ENCODE measurements around the gene TAF1L. TPM values are rescaled to one million over a fixed set of nuclear protein-coding genes. Genes with fewer than 3 reads are reported as not detected.

The TAF1L gene
- total RNA-seq, 1 experiment from 2014 or later, result not detected

DNA sequence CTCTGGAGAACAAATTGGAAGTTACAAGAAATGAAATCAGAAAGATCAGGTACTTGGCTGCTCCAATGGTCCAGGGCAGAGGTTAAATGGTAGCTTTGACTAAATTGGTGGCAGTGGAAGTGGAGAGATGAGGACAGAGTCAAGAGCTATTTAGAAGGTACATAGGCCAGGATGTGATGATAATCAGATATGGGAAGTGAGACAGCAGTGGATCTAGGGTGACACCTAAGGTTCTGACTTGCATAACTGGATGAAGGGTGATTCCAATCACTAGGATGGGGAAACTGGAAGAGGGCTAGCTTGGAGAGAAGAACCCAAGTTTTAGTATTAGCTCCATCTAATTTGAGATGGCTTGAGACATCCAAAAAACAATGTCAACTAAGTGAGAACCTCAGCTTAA, 38.5 kb downstream of the TAF1L start:
- Histone ChIP-seq H3K27ac (ENCODE audit: low read length) (no peak overlapping the region), H3K4me3 (ENCODE audit: low read depth in 2 of 2, low read length in 2 of 2) (no peak overlapping the region), H3K27me3 (ENCODE audit: control insufficient read depth, insufficient read depth, low read length) (no peaks in the 10 kb centered on the region; the same call in 1 of the 2 replicates), H3K36me3 (ENCODE audit: control insufficient read depth, insufficient read depth, low read length) (no peaks in the 10 kb centered on the region), H3K4me1 (ENCODE audit: control insufficient read depth, insufficient read depth, low read length) (no peaks in the 10 kb centered on the region), H3K9me3 (ENCODE audit: control insufficient read depth, insufficient read depth, low read depth, low read length) (no peaks in the 10 kb centered on the region)
- intact Hi-C loops (cut with micrococcal nuclease; ENCODE audit: unreplicated experiment) (loop anchor here (10.0 kb wide), 1 partner anchor 108 kb away; no protein-coding TSS in a partner anchor), in situ Hi-C loops (cut with HindIII; ENCODE audit: low pct_unique_long_range_greater_than_20kb, low sequenced_read_pairs) (no loop called here)
- no TSS peak for BruUV-seq (replicated peaks)
- DNase-seq (ENCODE audit: low read depth, low spot score) (no peak), ATAC-seq (no peak)
- POLR2A ChIA-PET, result interaction anchor here (0.7 kb wide), 1 partner anchor 13 kb away, joined by 8 read pairs; no protein-coding TSS in a partner anchor
- TF ChIP-seq, protein P1, sequence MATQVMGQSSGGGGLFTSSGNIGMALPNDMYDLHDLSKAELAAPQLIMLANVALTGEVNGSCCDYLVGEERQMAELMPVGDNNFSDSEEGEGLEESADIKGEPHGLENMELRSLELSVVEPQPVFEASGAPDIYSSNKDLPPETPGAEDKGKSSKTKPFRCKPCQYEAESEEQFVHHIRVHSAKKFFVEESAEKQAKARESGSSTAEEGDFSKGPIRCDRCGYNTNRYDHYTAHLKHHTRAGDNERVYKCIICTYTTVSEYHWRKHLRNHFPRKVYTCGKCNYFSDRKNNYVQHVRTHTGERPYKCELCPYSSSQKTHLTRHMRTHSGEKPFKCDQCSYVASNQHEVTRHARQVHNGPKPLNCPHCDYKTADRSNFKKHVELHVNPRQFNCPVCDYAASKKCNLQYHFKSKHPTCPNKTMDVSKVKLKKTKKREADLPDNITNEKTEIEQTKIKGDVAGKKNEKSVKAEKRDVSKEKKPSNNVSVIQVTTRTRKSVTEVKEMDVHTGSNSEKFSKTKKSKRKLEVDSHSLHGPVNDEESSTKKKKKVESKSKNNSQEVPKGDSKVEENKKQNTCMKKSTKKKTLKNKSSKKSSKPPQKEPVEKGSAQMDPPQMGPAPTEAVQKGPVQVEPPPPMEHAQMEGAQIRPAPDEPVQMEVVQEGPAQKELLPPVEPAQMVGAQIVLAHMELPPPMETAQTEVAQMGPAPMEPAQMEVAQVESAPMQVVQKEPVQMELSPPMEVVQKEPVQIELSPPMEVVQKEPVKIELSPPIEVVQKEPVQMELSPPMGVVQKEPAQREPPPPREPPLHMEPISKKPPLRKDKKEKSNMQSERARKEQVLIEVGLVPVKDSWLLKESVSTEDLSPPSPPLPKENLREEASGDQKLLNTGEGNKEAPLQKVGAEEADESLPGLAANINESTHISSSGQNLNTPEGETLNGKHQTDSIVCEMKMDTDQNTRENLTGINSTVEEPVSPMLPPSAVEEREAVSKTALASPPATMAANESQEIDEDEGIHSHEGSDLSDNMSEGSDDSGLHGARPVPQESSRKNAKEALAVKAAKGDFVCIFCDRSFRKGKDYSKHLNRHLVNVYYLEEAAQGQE (IDR thresholded peaks at IDR 0.05; ENCODE audit: insufficient read depth in 1 of 2, low read depth in 2 of 2, low read length in 1 of 2), result no peak
- TF ChIP-seq SIN3A (IDR thresholded peaks at IDR 0.05; ENCODE audit: borderline replicate concordance, insufficient read depth, low read depth, low read length), result no peak
- CTCF ChIA-PET, result no interaction called here

DNA sequence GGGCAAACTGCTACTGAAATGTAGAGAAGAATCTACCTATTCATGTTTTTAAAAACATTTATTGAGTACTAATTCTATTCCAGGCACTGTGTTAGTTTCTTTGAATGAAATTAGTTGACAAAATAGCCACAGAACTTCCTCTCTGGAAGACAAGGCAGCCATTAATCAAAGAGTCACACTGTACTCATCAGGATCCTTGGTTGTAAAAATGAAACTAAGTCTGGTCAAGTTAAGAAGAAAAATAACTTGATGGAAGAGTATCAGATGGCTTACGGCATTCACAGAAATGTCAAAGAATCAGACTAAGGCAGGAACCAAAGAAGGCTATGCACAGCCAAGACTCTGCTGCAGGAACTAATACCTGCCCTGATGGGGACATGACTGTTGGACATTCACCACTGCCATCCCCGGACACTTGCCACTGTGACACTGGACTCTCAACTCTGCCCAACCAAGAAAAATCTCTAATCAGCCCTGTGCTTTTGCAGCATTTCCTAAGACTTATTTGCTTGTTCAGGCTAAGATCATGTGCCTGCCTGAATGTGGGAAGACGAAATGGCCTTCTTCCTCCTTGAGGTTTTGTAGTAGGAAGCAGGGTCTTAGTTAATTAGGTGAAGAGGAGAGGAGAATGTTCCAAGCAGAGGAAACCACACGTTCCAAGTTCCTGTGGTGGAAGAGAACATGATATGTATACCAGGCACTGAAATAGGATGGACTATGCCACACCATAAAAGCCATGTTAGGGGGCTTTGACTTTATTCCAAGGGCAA, 39.2 kb downstream of the TAF1L start:
- in situ Hi-C loops (cut with HindIII; ENCODE audit: low pct_unique_long_range_greater_than_20kb, low sequenced_read_pairs), result no loop called here
- Histone ChIP-seq H3K4me3 (ENCODE audit: low read depth in 2 of 2, low read length in 2 of 2) (no peak overlapping the region), H3K36me3 (ENCODE audit: control insufficient read depth, insufficient read depth, low read length) (no peaks in the 10 kb centered on the region), H3K27ac (ENCODE audit: low read length) (no peak overlapping the region), H3K27me3 (ENCODE audit: control insufficient read depth, insufficient read depth, low read length) (no peaks in the 10 kb centered on the region; the same call in 1 of the 2 replicates), H3K4me1 (ENCODE audit: control insufficient read depth, insufficient read depth, low read length) (no peaks in the 10 kb centered on the region), H3K9me3 (ENCODE audit: control insufficient read depth, insufficient read depth, low read depth, low read length) (no peaks in the 10 kb centered on the region)
- CTCF ChIA-PET, result no interaction called here
- intact Hi-C loops (cut with micrococcal nuclease; ENCODE audit: unreplicated experiment), result loop anchor here (10.0 kb wide), 1 partner anchor 109 kb away; no protein-coding TSS in a partner anchor
- POLR2A ChIA-PET, result no interaction called here
- no peak for DNase-seq (ENCODE audit: low read depth, low spot score)
- BruUV-seq (replicated peaks), result no TSS peak
- no peak for ATAC-seq
- TF ChIP-seq TCF7L2 (IDR thresholded peaks at IDR 0.05; ENCODE audit: low read depth, low read length), result no peak
- no peak for TF ChIP-seq SIN3A (IDR thresholded peaks at IDR 0.05; ENCODE audit: borderline replicate concordance, insufficient read depth, low read depth, low read length)
- TF ChIP-seq, protein P2, sequence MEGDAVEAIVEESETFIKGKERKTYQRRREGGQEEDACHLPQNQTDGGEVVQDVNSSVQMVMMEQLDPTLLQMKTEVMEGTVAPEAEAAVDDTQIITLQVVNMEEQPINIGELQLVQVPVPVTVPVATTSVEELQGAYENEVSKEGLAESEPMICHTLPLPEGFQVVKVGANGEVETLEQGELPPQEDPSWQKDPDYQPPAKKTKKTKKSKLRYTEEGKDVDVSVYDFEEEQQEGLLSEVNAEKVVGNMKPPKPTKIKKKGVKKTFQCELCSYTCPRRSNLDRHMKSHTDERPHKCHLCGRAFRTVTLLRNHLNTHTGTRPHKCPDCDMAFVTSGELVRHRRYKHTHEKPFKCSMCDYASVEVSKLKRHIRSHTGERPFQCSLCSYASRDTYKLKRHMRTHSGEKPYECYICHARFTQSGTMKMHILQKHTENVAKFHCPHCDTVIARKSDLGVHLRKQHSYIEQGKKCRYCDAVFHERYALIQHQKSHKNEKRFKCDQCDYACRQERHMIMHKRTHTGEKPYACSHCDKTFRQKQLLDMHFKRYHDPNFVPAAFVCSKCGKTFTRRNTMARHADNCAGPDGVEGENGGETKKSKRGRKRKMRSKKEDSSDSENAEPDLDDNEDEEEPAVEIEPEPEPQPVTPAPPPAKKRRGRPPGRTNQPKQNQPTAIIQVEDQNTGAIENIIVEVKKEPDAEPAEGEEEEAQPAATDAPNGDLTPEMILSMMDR (IDR thresholded peaks at IDR 0.05), result no peak
- TF ChIP-seq POLR2AphosphoS5 (IDR thresholded peaks at IDR 0.05; ENCODE audit: low read depth, low read length), result no peak
- TF ChIP-seq, protein P1 (IDR thresholded peaks at IDR 0.05; ENCODE audit: insufficient read depth in 1 of 2, low read depth in 2 of 2, low read length in 1 of 2), result no peak

Measured in Panc1 (cell line).